ENCODE measurements around the gene GNAQ. TPM values are rescaled to one million over a fixed set of nuclear protein-coding genes. Genes with fewer than 3 reads are reported as not detected.
"Not testable (repeated sequence)": the region's sequence is repeated elsewhere in the genome, so short reads cannot be mapped to it uniquely, and the experiment has no call there.

The GNAQ gene
- total and polyA plus RNA-seq, 9 donors = 22.0 to 72.2 (median 53.1) TPM

- Histone ChIP-seq H3K27ac (no peak overlapping the region), H3K36me3 (no peaks in the 10 kb centered on the region), H3K9me3 (no peaks in the 10 kb centered on the region), H3K4me1 (ENCODE audit: insufficient read depth) (no peaks in the 10 kb centered on the region), H3K27me3 (no peaks in the 10 kb centered on the region), H3K4me3 (no peak overlapping the region)
- TF ChIP-seq EP300 (IDR thresholded peaks at IDR 0.05) (no peak), POLR2A (IDR thresholded peaks at IDR 0.05) (no peak), CTCF (IDR thresholded peaks at IDR 0.05) (no peak)
- intact Hi-C loops (cut with DNase I) = no loop called here
- DNase-seq = no peak
- 29 to 47% (median 43%) methylated on average over 2 of the region's 2 CpGs for WGBS, 3 donors
Measured at GRCh38 chr9:78070521-78070920, 38.9 kb upstream of the GNAQ start.

GRCh38 chr9:78064075-78064474 lies 32.5 kb upstream of the GNAQ start:
- Histone ChIP-seq H3K9me3 (no peaks in the 10 kb centered on the region), H3K36me3 (no peaks in the 10 kb centered on the region), H3K4me1 (ENCODE audit: insufficient read depth) (no peaks in the 10 kb centered on the region), H3K27me3 (no peaks in the 10 kb centered on the region), H3K4me3 (no peak overlapping the region), H3K27ac (no peak overlapping the region)
- DNase-seq = no peak
- TF ChIP-seq EP300 (IDR thresholded peaks at IDR 0.05) (no peak), POLR2A (IDR thresholded peaks at IDR 0.05) (no peak), CTCF (IDR thresholded peaks at IDR 0.05) (no peak)
- intact Hi-C loops (cut with DNase I) = no loop called here
- 7 to 14% (median 11%) methylated on average over 3 of the region's 3 CpGs for WGBS, 3 donors

GRCh38 chr9:78062710-78063109 lies 31.1 kb upstream of the GNAQ start:
- DNase-seq = no peak
- no peak overlapping the region for H3K4me3 ChIP-seq
- TF ChIP-seq CTCF (IDR thresholded peaks at IDR 0.05) (no peak), EP300 (IDR thresholded peaks at IDR 0.05) (no peak), POLR2A (IDR thresholded peaks at IDR 0.05) (no peak)
- H3K27ac ChIP-seq = no peak overlapping the region
- no peaks in the 10 kb centered on the region for H3K36me3 ChIP-seq
- 88 to 94% (median 89%) methylated on average over 3 of the region's 3 CpGs for WGBS, 3 donors
- no peaks in the 10 kb centered on the region for H3K9me3 ChIP-seq
- H3K4me1 ChIP-seq (ENCODE audit: insufficient read depth) = no peaks in the 10 kb centered on the region
- no peaks in the 10 kb centered on the region for H3K27me3 ChIP-seq
- intact Hi-C loops (cut with DNase I) = no loop called here

GRCh38 chr9:78054218-78054617 lies 22.6 kb upstream of the GNAQ start:
- DNase-seq; H3K4me1 ChIP-seq (ENCODE audit: insufficient read depth); H3K36me3 ChIP-seq; H3K27me3 ChIP-seq; intact Hi-C loops (cut with DNase I); H3K9me3 ChIP-seq; H3K27ac ChIP-seq; H3K4me3 ChIP-seq: not testable (repeated sequence)
- WGBS, 3 donors = 75 to 85% (median 84%) methylated on average over 7 of the region's 7 CpGs

GRCh38 chr9:78053627-78054026 lies 22.0 kb upstream of the GNAQ start:
- no peak for DNase-seq
- H3K4me1 ChIP-seq (ENCODE audit: insufficient read depth) = no peaks in the 10 kb centered on the region
- intact Hi-C loops (cut with DNase I) = no loop called here
- no peaks in the 10 kb centered on the region for H3K27me3 ChIP-seq
- no peak overlapping the region for H3K4me3 ChIP-seq
- H3K9me3 ChIP-seq = no peaks in the 10 kb centered on the region
- WGBS, 3 donors = 95 to 96% (median 96%) methylated on average over 3 of the region's 3 CpGs
- no peak for TF ChIP-seq POLR2A (IDR thresholded peaks at IDR 0.05)
- no peak for TF ChIP-seq CTCF (IDR thresholded peaks at IDR 0.05)
- TF ChIP-seq EP300 (IDR thresholded peaks at IDR 0.05) = no peak
- no peak overlapping the region for H3K27ac ChIP-seq
- H3K36me3 ChIP-seq = no peaks in the 10 kb centered on the region
